H1 (cell line): ENCODE measurements around the gene VPS13D. TPM values are rescaled to one million over a fixed set of nuclear protein-coding genes. Genes with fewer than 3 reads are reported as not detected.

Experiments
- CTCF ChIA-PET: fragments of 300-600 bp; sonication (Branson Sonifier 250); formaldehyde crosslinking; loops from one replicate; lab custom pipeline; 2021; ENCODE audit not compliant: partially characterized antibody; lab: Charles Lee
- POLR2A ChIA-PET: fragments of 300-600 bp; sonication (Branson Sonifier 250); formaldehyde crosslinking; loops from one replicate; lab custom pipeline; 2021; ENCODE audit warnings: inconsistent platforms; ENCODE audit not compliant: partially characterized antibody; lab: Charles Lee
- DNase-seq, 2 experiments: peaks; one replicate each; pipeline versions ENCODE4 v3.0.0 to v3.0.0-alpha.2; 2010 to 2022; ENCODE audit warnings: low spot score in 2 of 2, low read depth in 1 of 2, mixed read lengths in 1 of 2
- FAIRE-seq: peaks from 2 replicates; lab custom pipeline; 2011; peaks lifted over from hg19 to GRCh38; lab: Jason Lieb, UNC
- H2AFZ ChIP-seq: 2 replicates; pipeline ENCODE4 v1.8.1; 2012; ENCODE audit warnings: low read length, inconsistent platforms
- H2AK5ac ChIP-seq: 2 replicates; pipeline ENCODE4 v1.6.1; 2013; ENCODE audit warnings: low read depth, low read length
- H2BK120ac ChIP-seq: replicated peaks from 2 replicates; pipeline ENCODE3; 2013; ENCODE audit warnings: low read depth, low read length, inconsistent platforms
- H2BK12ac ChIP-seq: 2 replicates; pipeline ENCODE4 v1.6.1; 2013; ENCODE audit warnings: low read depth, low read length
- H2BK15ac ChIP-seq: 2 replicates; pipeline ENCODE4 v1.6.1; 2013; ENCODE audit warnings: low read length
- H2BK20ac ChIP-seq: 2 replicates; pipeline ENCODE4 v1.6.1; 2013; ENCODE audit warnings: low read length
- H2BK5ac ChIP-seq: 2 replicates; pipeline ENCODE4 v1.6.1; 2013; ENCODE audit warnings: low read depth, low read length
- H3K14ac ChIP-seq: 2 replicates; pipeline ENCODE4 v1.6.1; 2013; ENCODE audit warnings: inconsistent platforms; ENCODE audit not compliant: insufficient read length
- H3K18ac ChIP-seq: 2 replicates; pipeline ENCODE4 v1.6.1; 2013; ENCODE audit warnings: low read length; ENCODE audit errors: extremely low read depth
- H3K23ac ChIP-seq: 2 replicates; pipeline ENCODE4 v1.6.1; 2013; ENCODE audit warnings: inconsistent platforms; ENCODE audit not compliant: insufficient read length
- H3K23me2 ChIP-seq: 2 replicates; pipeline ENCODE4 v1.6.1; 2013; ENCODE audit warnings: low read depth, low read length
- H3K27ac ChIP-seq: 2 replicates; pipeline ENCODE4 v1.6.1; 2011; ENCODE audit warnings: low read depth, low read length, inconsistent platforms
- H3K27me3 ChIP-seq, 4 experiments: replicated peaks in 1 of 4; 1 replicate in 1 of 4; 2 replicates in 3 of 4; pipeline versions ENCODE4 v1.6.1 to v1.8.1; 2011 to 2013; ENCODE audit warnings: low read length in 3 of 4, mild to moderate bottlenecking in 3 of 4, inconsistent platforms in 2 of 4, mixed read lengths in 2 of 4, moderate library complexity in 1 of 4; ENCODE audit not compliant: control insufficient read depth in 3 of 4, insufficient read depth in 3 of 4; ENCODE audit errors: extremely low read depth in 1 of 4
- H3K36me3 ChIP-seq, 4 experiments: 2 replicates each; pipeline versions ENCODE4 v1.6.1 to v1.8.1; 2011 to 2013; ENCODE audit warnings: mild to moderate bottlenecking in 4 of 4, low read length in 3 of 4, moderate library complexity in 2 of 4, control low read depth in 1 of 4, inconsistent platforms in 1 of 4; ENCODE audit not compliant: insufficient read depth in 4 of 4, control insufficient read depth in 2 of 4
- H3K4ac ChIP-seq: replicated peaks from 2 replicates; pipeline ENCODE3; 2013; ENCODE audit warnings: low read length, low read depth, mixed read lengths, inconsistent platforms; ENCODE audit not compliant: insufficient read length
- H3K4me1 ChIP-seq, 4 experiments: replicated peaks in 1 of 4; 1 replicate in 1 of 4; 2 replicates in 3 of 4; pipeline versions ENCODE4 v1.6.1 to v1.8.1; 2011 to 2013; ENCODE audit warnings: low read length in 3 of 4, inconsistent platforms in 2 of 4, mixed read lengths in 1 of 4; ENCODE audit not compliant: insufficient read depth in 4 of 4, control insufficient read depth in 3 of 4
- H3K4me2 ChIP-seq, 2 experiments: 2 replicates each; pipeline versions ENCODE4 v1.6.1 to v1.8.1; 2011 to 2013; ENCODE audit warnings: low read depth in 2 of 2, low read length in 2 of 2, control low read depth in 1 of 2, inconsistent platforms in 1 of 2, mild to moderate bottlenecking in 1 of 2; ENCODE audit not compliant: insufficient read depth in 1 of 2
- H3K4me3 ChIP-seq, 4 experiments: fragments of 200-600, 300-600 bp in 1 of 4; sonication (generic), shearing (Covaris generic), sonication (Bioruptor Twin) in 1 of 4; 2 replicates each; pipeline versions ENCODE4 v1.5.1 to v1.8.1; 2011 to 2016; ENCODE audit warnings: low read length in 4 of 4, low read depth in 3 of 4, control low read depth in 2 of 4, inconsistent platforms in 2 of 4, mild to moderate bottlenecking in 2 of 4, mixed read lengths in 1 of 4, moderate library complexity in 1 of 4; ENCODE audit not compliant: insufficient read depth in 2 of 4; ENCODE audit errors: extremely low read depth in 1 of 4
- H3K56ac ChIP-seq: replicated peaks from 2 replicates; pipeline ENCODE3; 2013; ENCODE audit warnings: low read depth, mild to moderate bottlenecking, mixed read lengths, low read length, inconsistent platforms; ENCODE audit not compliant: insufficient read length
- H3K79me1 ChIP-seq: 2 replicates; pipeline ENCODE4 v1.6.1; 2013; ENCODE audit warnings: low read depth, low read length, control low read depth
- H3K79me2 ChIP-seq, 2 experiments: 2 replicates each; pipeline versions ENCODE4 v1.6.1 to v1.8.1; 2012 to 2013; ENCODE audit warnings: low read length in 2 of 2, mild to moderate bottlenecking in 2 of 2, inconsistent platforms in 1 of 2; ENCODE audit not compliant: insufficient read depth in 2 of 2, control insufficient read depth in 1 of 2
- H3K9ac ChIP-seq, 4 experiments: replicated peaks in 1 of 4; 1 replicate in 1 of 4; 2 replicates in 3 of 4; pipeline versions ENCODE4 v1.6.1 to v1.8.1; 2011 to 2013; ENCODE audit warnings: low read depth in 3 of 4, low read length in 3 of 4, control low read depth in 2 of 4, mild to moderate bottlenecking in 2 of 4, moderate library complexity in 2 of 4, inconsistent platforms in 1 of 4; ENCODE audit errors: extremely low read depth in 1 of 4
- H3K9me3 ChIP-seq, 2 experiments: 2 replicates each; pipeline versions ENCODE4 v1.6.1 to v1.8.1; 2012 to 2013; ENCODE audit warnings: mild to moderate bottlenecking in 2 of 2, moderate library complexity in 2 of 2, control low read depth in 1 of 2, inconsistent platforms in 1 of 2, low read depth in 1 of 2, low read length in 1 of 2, mixed read lengths in 1 of 2; ENCODE audit not compliant: insufficient read depth in 2 of 2
- H4K20me1 ChIP-seq, 2 experiments: replicated peaks in 1 of 2; 2 replicates each; pipeline versions ENCODE3 to v1.8.1; 2011 to 2013; ENCODE audit warnings: inconsistent platforms in 2 of 2, low read length in 2 of 2, mild to moderate bottlenecking in 1 of 2; ENCODE audit not compliant: insufficient read depth in 2 of 2, control insufficient read depth in 1 of 2
- H4K5ac ChIP-seq: 2 replicates; pipeline ENCODE4 v1.6.1; 2013; ENCODE audit warnings: low read length, low read depth, mixed read lengths, inconsistent platforms; ENCODE audit not compliant: insufficient read length
- H4K8ac ChIP-seq: 2 replicates; pipeline ENCODE4 v1.8.0; 2013; ENCODE audit warnings: mild to moderate bottlenecking, moderate library complexity, low read length, inconsistent platforms; ENCODE audit not compliant: insufficient read depth; ENCODE audit errors: extremely low read depth
- H4K91ac ChIP-seq: replicated peaks from 2 replicates; pipeline ENCODE3; 2013; ENCODE audit warnings: low read length, mixed read lengths, inconsistent platforms; ENCODE audit not compliant: insufficient read length
- ATF2 ChIP-seq: IDR thresholded peaks from 2 replicates; pipeline ENCODE4 v1.6.1; 2012; ENCODE audit warnings: low read length, inconsistent platforms
- ATF3 ChIP-seq: IDR thresholded peaks from 2 replicates; pipeline ENCODE4 v1.6.1; 2011; ENCODE audit warnings: low read depth, mild to moderate bottlenecking, low read length; ENCODE audit not compliant: insufficient read depth
- BCL11A ChIP-seq, 2 experiments: IDR thresholded peaks; one replicate each; pipeline ENCODE4 v1.6.1; 2011; ENCODE audit warnings: low read depth in 2 of 2, low read length in 2 of 2, mild to moderate bottlenecking in 2 of 2
- CBX5 ChIP-seq: fragments of 300-800, 300-1000 bp; sonication (generic); IDR thresholded peaks from 2 replicates; pipeline ENCODE4 v1.7.1; 2016; ENCODE audit warnings: antibody characterized with exemption, low read length, low read depth
- KDM4A ChIP-seq: IDR thresholded peaks from one replicate; pipeline ENCODE4 v1.7.1; 2012; ENCODE audit warnings: low read depth, mild to moderate bottlenecking, moderate library complexity, low read length, inconsistent platforms; ENCODE audit not compliant: severe bottlenecking
- RAD21 ChIP-seq, 2 experiments: IDR thresholded peaks in 1 of 2; conservative IDR thresholded peaks in 1 of 2; 2 replicates each; pipeline ENCODE4 v1.6.1; 2011; ENCODE audit warnings: low read depth in 2 of 2, low read length in 2 of 2, improper control_type of control experiment in 1 of 2, inconsistent platforms in 1 of 2, mild to moderate bottlenecking in 1 of 2, moderate library complexity in 1 of 2
- SP2 ChIP-seq: IDR thresholded peaks from 2 replicates; pipeline ENCODE4 v1.6.1; 2012; ENCODE audit warnings: mild to moderate bottlenecking, low read length, inconsistent platforms
- TAF1 ChIP-seq: IDR thresholded peaks from 2 replicates; pipeline ENCODE4 v1.6.1; 2011; ENCODE audit warnings: mild to moderate bottlenecking, low read depth, low read length
- WGBS, 2 experiments: shearing (Covaris generic) in 1 of 2; methylation state at CpG; one replicate each; pipeline versions ENCODE4 v1.1.6 to v1.1.7; 2013 to 2015; ENCODE audit warnings: low lambda C conversion rate in 2 of 2, mixed read lengths in 2 of 2, inconsistent platforms in 1 of 2, low coverage in 1 of 2, missing lambda C conversion rate in 1 of 2; ENCODE audit not compliant: insufficient replicate concordance in 2 of 2, insufficient coverage in 1 of 2, insufficient read length in 1 of 2; ENCODE audit errors: extremely low coverage in 1 of 2, missing lambda C conversion rate in 1 of 2; 5-methylcytosine and 5-hydroxymethylcytosine counted together
- polyA plus RNA-seq, 7 experiments: library from polyadenylated mRNA; depleted of rRNA in 3 of 7; stranded (reverse) in 5 of 7; unstranded in 2 of 7; fragments of >200 nt in 5 of 7; fragments of 200-250 nt in 2 of 7; gene quantifications; 1 replicate in 5 of 7; 2 replicates in 1 of 7; 4 replicates in 1 of 7; pipeline versions ENCODE4 v1.2.1 to v1.2.3, GENCODE V29; 2011 to 2013; ENCODE audit warnings: missing spikeins in 2 of 7, mixed read lengths in 2 of 7
- total RNA-seq: library from RNA; stranded (reverse); fragmentation: NEBNext Ultra II Directional; extraction: Animal tissue kit (Norgen Biotek cat#: 25700); gene quantifications from 2 replicates; pipeline ENCODE4 v1.2.1, GENCODE V29; 2021

Gene VPS13D
- total and polyA plus RNA-seq, 2 of the 8 experiments (the other 6 are each of a cell fraction or from before 2014, with no cell fraction given), result 10.9 to 31.2 TPM

GRCh38 chr1:12506281-12507280, 276.8 kb downstream of the VPS13D start:
- Histone ChIP-seq H4K20me1 (peaks cover 0 to 1% of the 10 kb centered on the region in 2 experiments), H3K27ac (no peak overlapping the region), H2AK5ac (no peak overlapping the region), H3K4me1 (peaks cover 0 to 13% (median 10%) of the 10 kb centered on the region in 4 experiments; a peak in 6 of 7 replicates), H3K79me2 (no peaks in the 10 kb centered on the region), H3K56ac (no peak overlapping the region), H3K79me1 (no peaks in the 10 kb centered on the region), H3K18ac (no peak overlapping the region), H3K23ac (no peak overlapping the region), H3K14ac (no peak overlapping the region), H3K23me2 (no peaks in the 10 kb centered on the region), H2BK20ac (no peak overlapping the region), H2BK12ac (no peak overlapping the region), H3K9me3 (no peaks in the 10 kb centered on the region), H3K4ac (no peak overlapping the region), H3K9ac (no peak overlapping the region), H3K4me2 (no peak overlapping the region), H2BK5ac (no peak overlapping the region), H3K36me3 (no peaks in the 10 kb centered on the region), H2BK120ac (no peak overlapping the region), H3K27me3 (no peaks in the 10 kb centered on the region), H2AFZ (no peak overlapping the region), H3K4me3 (no peak overlapping the region), H4K8ac (no peak overlapping the region), H2BK15ac (no peak overlapping the region), H4K5ac (no peak overlapping the region), H4K91ac (no peak overlapping the region)
- 91% methylated on average over 26 of the region's 28 CpGs; no CpG with 5 or more reads in 1 of the 2 experiments for WGBS, 2 experiments
- ChIA-PET CTCF (interaction anchor here (0.5 to 1.9 kb wide), 8 partner anchors 11 to 228 kb away, joined by 3 to 5 read pairs (median 3); no protein-coding TSS in a partner anchor), POLR2A (interaction anchor here (0.9 to 1.2 kb wide), 4 partner anchors 11 to 67 kb away, joined by 3 read pairs; no protein-coding TSS in a partner anchor)
- FAIRE-seq (no peak), DNase-seq (no peak)
- no peak for TF ChIP-seq KDM4A
- TF ChIP-seq TAF1, result no peak
- no peak for TF ChIP-seq RAD21 (IDR thresholded peaks at IDR 0.05 in 1 of 2, conservative IDR thresholded peaks at IDR 0.05 in 1 of 2; ENCODE audit: low read depth in 2 of 2, low read length in 2 of 2)
- TF ChIP-seq CBX5, result no peak
- no peak for TF ChIP-seq BCL11A (IDR thresholded peaks at IDR 0.05; ENCODE audit: low read depth in 2 of 2, low read length in 2 of 2)
- no peak for TF ChIP-seq ATF3
- no peak for TF ChIP-seq SP2
- no peak for TF ChIP-seq ATF2
